T-helper 1 cell treated with Interleukin-12 subunit alpha and Interleukin-12 subunit beta and Interleukin-4 antibody, amounts not matched to agents 30 μg/mL and 1 μg/mL, for 36 hours (primary cell): ENCODE results near the gene MAFG.

Source experiments
- H3K27ac Mint-ChIP-seq: one replicate; pipeline ENCODE4 v1.8.0; 2021; ENCODE audit warnings: mild to moderate bottlenecking, mixed read lengths
- H3K27me3 Mint-ChIP-seq: one replicate; pipeline ENCODE4 v1.8.0; 2021; ENCODE audit warnings: low read depth, mixed read lengths
- H3K36me3 Mint-ChIP-seq: one replicate; pipeline ENCODE4 v1.8.0; 2021; ENCODE audit warnings: low read depth, mixed read lengths
- H3K4me1 Mint-ChIP-seq: one replicate; pipeline ENCODE4 v1.8.0; 2021; ENCODE audit warnings: low read depth, mixed read lengths
- H3K4me3 Mint-ChIP-seq: one replicate; pipeline ENCODE4 v1.8.0; 2021; ENCODE audit warnings: mild to moderate bottlenecking, moderate library complexity, mixed read lengths
- H3K9me3 Mint-ChIP-seq: one replicate; pipeline ENCODE4 v1.8.0; 2021; ENCODE audit warnings: mixed read lengths

Gene MAFG

DNA sequence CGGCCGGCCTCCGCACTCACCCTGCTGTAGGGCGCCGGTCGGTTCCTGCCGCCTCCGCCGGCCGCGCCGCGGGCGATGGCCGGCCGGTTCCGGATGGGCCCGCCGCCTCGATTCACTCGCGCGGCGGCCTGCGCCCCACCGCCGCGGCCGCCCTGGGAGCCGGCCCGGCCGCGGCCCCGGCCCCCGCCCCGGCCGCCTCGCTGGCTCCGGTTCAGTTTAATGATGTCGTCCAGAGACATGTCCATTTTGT lies 36.3 kb downstream of the MAFG start:
- H3K9me3 Mint-ChIP-seq = no peaks in the 10 kb centered on the region
- no peaks in the 10 kb centered on the region for H3K27me3 Mint-ChIP-seq
- peaks cover 20% of the 10 kb centered on the region for H3K4me1 Mint-ChIP-seq
- H3K27ac Mint-ChIP-seq = peak overlapping the region; percentile 99
- H3K4me3 Mint-ChIP-seq = peak overlapping the region; percentile 97
- peaks cover 28% of the 10 kb centered on the region for H3K36me3 Mint-ChIP-seq

DNA sequence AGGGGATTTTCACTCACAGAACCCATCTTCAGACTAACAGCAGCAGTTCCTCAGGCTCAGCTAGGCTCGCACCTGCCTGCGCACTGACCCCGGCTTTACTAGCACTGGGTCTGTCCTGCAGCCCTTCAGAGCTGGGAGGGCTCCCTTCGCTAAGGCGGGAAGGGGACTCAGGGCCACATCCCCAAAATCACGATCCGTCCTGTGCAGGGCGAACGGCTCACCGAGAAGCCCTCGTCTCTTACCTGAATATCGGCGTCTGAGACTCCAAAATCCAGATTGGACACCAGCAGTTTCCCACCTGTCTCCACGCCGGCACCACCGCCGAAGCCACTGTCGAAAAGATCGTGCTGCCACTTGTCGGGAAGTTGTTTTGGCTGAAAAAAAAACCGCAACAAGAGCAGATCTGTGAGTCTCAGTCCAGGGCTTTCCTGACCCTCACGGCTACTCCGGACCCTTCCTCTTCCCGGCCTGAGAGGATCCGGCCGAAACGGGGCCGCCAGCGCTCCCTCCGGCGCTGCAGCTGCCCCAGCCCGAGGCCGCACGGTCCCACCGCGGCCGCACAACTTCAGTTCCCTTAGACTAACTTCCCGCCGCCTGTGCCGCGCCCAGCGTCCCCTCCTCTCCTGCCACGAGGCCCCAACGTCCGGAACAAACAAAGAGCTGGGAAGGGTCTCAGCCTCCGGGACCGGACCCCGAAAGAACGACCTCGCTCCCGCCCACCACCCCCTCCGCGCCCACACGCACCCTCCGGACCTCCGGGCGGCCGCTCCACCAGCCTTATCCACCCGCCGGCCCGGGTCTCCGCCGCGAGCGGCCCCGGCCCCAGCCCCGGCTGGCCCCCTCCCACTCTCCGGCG lies 36.9 kb downstream of the MAFG start:
- Mint-ChIP-seq H3K4me3 (peak overlapping the region; percentile 86), H3K4me1 (peaks cover 20% of the 10 kb centered on the region), H3K36me3 (peaks cover 33% of the 10 kb centered on the region), H3K9me3 (no peaks in the 10 kb centered on the region), H3K27ac (peak overlapping the region; percentile 90), H3K27me3 (no peaks in the 10 kb centered on the region)

DNA sequence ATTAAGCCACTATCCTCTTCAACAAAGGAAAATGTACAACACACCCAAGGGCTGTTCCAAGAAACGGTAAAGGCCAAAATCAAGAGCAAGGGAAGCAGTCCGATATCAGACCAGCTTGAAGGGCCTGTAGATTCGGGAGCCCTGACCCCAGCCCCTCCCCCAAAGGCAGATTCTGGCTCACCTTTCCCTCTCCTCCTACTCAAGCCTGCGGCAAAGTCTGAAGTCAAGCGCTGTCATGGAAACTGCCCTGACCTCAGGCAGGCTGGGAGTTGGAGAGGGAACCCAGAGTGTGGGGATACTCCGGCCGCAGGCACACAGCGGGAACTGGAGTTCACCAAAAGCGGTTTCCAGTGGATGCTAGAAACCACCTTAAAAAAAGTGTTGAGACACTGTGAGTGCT lies 37.9 kb downstream of the MAFG start:
- H3K9me3 Mint-ChIP-seq = no peaks in the 10 kb centered on the region
- peaks cover 38% of the 10 kb centered on the region for H3K36me3 Mint-ChIP-seq
- H3K4me3 Mint-ChIP-seq = peak overlapping the region; percentile 86
- peak overlapping the region; percentile 90 for H3K27ac Mint-ChIP-seq
- H3K27me3 Mint-ChIP-seq = no peaks in the 10 kb centered on the region
- H3K4me1 Mint-ChIP-seq = peaks cover 20% of the 10 kb centered on the region

DNA sequence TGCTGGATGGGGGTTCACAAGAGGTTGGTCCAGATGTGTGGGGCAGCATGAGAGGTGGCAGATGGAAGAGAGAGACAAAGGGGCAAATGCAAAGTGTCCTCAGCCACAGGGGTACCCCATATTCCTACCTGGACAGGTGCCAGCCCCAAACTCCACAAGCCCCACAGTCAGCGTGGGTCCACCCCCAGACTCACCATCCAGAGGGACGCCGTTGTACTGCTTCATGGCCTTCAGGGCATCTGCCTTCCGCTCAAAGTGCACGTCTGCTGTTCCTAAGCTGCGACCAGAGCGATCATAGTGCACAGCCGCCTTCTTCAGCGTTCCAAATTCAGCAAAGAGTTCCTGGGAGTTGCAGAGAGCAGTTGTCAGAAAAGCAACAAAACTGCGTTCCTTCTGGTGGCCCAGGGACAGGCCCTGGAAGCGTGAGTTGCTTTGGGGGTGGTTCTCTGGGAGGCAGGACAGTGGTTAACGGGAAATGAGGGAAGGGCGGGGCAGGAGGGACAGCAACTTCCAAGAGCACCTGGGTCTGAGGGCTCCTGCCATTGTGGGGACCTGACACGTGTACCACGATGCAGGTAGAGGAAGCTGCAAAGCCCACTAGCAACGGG lies 38.4 kb downstream of the MAFG start:
- peak overlapping the region; percentile 74 for H3K4me3 Mint-ChIP-seq
- peaks cover 41% of the 10 kb centered on the region for H3K36me3 Mint-ChIP-seq
- H3K27me3 Mint-ChIP-seq = no peaks in the 10 kb centered on the region
- H3K9me3 Mint-ChIP-seq = no peaks in the 10 kb centered on the region
- H3K27ac Mint-ChIP-seq = peak overlapping the region; percentile 59
- peaks cover 20% of the 10 kb centered on the region for H3K4me1 Mint-ChIP-seq

DNA sequence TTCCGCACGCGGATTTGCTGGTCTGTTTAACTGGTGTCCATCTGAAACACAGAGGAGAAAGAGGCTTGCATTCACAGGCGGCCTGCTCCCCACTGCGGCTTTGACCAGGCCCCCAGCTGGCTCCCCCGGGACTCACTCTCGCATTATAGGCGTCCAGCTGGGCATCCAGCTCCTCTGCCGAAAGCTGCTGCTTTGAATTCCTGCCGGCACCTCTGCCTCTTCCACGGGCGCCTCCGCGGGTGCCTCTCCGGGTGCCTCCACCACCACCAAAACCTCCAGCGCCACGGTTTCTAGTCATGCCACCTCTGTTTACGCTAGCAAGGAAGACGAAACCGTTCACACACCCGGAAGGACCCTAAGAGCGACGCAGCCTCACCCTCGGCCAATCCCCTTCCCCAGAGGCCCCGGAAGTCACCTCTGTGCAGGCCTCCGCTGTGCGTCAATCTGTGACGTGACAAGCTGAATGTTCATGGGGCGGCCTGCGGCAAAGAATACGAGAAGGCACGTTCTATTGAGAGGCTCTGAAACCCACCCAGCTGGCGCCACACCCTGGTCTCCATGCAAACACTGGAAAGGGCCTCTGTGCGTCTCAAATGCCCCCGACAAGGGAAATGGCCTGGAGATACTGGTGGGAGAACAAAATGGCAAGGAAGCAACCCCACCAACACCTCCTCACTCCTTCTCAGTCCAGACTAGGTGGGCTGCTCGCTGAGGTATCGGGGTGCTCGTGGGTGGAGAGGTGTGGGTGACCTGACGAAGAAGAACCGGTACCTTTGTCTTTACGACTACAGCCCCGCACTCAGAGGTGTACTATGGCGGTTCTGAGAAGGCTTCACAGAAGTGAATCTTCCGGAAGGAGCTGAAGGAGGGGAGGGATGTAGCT lies 39.2 kb downstream of the MAFG start:
- Mint-ChIP-seq H3K4me1 (peaks cover 20% of the 10 kb centered on the region), H3K4me3 (peak overlapping the region; percentile 74), H3K36me3 (peaks cover 41% of the 10 kb centered on the region), H3K9me3 (no peaks in the 10 kb centered on the region), H3K27ac (peak overlapping the region; percentile 59), H3K27me3 (no peaks in the 10 kb centered on the region)

DNA sequence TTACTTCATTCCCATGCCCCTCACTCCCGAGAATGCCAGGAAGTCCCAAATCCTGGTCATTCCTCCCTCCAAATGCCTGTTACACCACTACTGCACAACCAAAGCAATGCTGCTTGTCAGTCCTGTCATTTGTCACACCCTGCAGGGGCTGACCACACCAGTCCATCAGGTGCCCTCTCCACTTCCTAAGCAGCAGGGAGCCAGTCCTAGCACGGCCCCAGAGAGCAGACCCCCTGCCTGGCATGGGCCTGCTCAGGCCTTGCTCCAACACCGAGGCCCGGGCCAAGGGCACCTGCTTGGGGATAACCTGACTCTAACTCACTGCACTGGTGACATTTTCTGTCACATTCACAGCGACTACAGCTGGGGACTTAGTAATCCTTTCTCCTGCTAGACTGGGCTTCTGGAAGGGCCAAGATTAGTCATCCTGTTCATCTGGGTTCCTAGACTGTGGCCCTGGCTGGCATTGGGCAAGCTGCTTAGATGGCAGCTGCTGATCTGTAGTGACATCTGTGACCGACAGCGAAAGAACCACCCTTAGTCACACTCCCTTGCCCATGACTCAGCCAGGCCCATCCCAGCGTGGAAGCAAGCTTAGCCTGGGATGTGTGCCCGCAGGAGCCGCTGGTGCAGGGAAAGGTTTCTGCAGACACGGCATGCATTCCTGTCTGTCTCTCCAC lies 41.5 kb downstream of the MAFG start:
- Mint-ChIP-seq H3K36me3 (peaks cover 43% of the 10 kb centered on the region), H3K4me1 (peaks cover 18% of the 10 kb centered on the region), H3K27me3 (no peaks in the 10 kb centered on the region), H3K27ac (no peak overlapping the region), H3K9me3 (no peaks in the 10 kb centered on the region), H3K4me3 (no peak overlapping the region)

DNA sequence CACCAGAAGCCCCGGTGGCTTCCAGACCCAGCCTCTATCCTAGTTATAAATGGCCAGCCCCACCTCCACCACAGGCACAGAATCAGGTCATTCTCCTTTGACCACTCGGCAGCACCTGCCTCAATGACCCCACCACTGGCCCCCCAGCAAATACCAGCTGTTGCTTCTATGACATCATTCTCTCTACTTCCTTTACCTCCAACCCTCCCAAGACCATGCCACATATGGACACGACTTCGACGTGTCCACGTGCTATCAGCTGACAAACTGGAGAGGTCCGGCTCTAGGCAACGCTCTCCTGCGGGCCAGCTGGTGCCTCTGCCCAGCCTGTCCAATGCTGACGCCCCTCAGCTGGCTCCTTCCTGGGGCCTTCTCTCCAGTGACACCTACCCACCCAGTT lies 42.1 kb downstream of the MAFG start:
- H3K4me3 Mint-ChIP-seq = no peak overlapping the region
- H3K4me1 Mint-ChIP-seq = peaks cover 16% of the 10 kb centered on the region

DNA sequence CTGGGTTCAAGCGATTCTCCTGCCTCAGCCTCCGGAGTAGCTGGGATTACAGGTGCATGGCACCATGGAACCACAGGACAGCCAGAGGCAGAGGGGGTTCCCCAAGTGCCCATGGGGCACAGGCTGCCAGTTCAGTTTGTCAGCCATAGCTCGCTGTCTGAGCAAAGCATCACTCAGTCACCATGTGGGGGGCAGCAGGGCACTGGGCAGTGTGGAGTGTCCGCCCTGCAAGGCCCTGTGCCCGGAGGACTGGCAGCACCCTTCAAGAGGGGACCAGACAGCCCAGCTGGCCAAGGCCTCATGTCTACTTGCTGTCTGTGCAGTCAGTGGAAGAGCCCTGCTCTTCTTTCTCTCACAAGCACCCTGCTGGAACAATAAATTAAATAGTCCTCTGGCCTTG lies 42.6 kb downstream of the MAFG start:
- Mint-ChIP-seq H3K4me3 (no peak overlapping the region), H3K9me3 (no peaks in the 10 kb centered on the region), H3K27me3 (no peaks in the 10 kb centered on the region), H3K4me1 (peaks cover 14% of the 10 kb centered on the region), H3K27ac (no peak overlapping the region), H3K36me3 (peaks cover 40% of the 10 kb centered on the region)

More for the DNA sequence above, 42.1 kb downstream of the MAFG start:
- H3K9me3 Mint-ChIP-seq = no peaks in the 10 kb centered on the region
- no peaks in the 10 kb centered on the region for H3K27me3 Mint-ChIP-seq
- no peak overlapping the region for H3K27ac Mint-ChIP-seq
- peaks cover 43% of the 10 kb centered on the region for H3K36me3 Mint-ChIP-seq

DNA sequence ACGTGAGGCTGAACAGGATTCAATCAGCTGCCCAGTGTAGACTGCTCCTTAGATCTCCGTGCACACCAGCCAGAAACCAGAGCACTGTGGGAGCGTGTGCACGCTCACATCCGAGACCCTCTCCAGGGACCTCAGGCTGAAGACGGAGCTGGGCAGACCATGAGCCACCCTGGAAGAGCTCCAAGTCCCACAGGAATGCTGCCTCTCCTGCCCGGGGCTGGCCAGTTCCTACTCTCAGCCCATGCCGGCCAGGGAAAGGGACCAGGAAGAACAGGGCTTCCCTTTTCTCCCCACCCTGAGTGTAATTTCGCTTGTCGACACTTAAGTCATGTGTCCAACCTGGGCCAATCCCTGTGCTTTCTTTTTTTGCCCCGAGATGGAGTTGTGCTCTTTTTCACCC lies 43.0 kb downstream of the MAFG start:
- H3K36me3 Mint-ChIP-seq = peaks cover 40% of the 10 kb centered on the region
- H3K4me1 Mint-ChIP-seq = peaks cover 14% of the 10 kb centered on the region
- H3K4me3 Mint-ChIP-seq = no peak overlapping the region
- no peak overlapping the region for H3K27ac Mint-ChIP-seq
- H3K27me3 Mint-ChIP-seq = no peaks in the 10 kb centered on the region
- no peaks in the 10 kb centered on the region for H3K9me3 Mint-ChIP-seq

DNA sequence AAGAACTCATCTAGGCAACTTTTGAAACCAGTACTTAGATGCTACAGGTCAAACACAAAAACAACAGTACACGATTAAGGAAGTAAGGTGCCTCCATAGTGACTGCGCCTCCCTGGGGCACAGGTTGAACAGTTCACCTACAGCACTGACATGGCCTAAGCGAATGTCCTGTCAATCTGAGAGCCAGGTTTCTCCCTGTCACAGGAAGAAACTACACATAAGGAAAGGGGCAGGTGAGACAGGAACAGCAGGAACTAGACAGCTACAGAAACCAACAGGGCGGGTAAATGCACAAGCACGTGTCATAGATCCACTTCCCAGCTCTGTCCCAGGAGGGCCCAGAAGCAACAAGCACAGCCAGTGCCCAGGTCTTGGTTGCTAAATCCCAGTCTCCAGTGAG lies 48.4 kb downstream of the MAFG start:
- Mint-ChIP-seq H3K27ac (peak overlapping the region; percentile 18), H3K9me3 (no peaks in the 10 kb centered on the region), H3K4me1 (peaks cover 2% of the 10 kb centered on the region), H3K4me3 (no peak overlapping the region), H3K27me3 (no peaks in the 10 kb centered on the region), H3K36me3 (peaks cover 21% of the 10 kb centered on the region)

DNA sequence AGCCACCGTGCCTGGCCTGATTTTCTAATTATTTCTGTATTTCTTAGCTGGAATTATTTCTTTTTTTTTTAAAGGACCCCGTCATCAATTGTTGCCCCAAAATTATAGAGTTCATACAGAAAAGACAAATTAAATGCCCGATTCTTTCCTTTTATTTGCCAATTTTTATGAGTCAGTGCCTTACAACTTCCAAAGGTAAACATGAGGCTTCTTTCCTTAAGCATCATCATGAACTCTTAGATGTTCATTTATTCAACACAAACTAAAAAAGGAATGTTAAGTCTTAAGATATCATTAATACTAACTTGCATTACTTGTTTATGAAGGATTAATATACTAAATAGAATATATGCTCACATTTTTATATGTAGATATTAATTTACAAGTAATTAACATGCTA lies 49.2 kb downstream of the MAFG start:
- H3K27ac Mint-ChIP-seq = no peak overlapping the region
- H3K36me3 Mint-ChIP-seq = peaks cover 21% of the 10 kb centered on the region
- H3K9me3 Mint-ChIP-seq = no peaks in the 10 kb centered on the region
- H3K27me3 Mint-ChIP-seq = no peaks in the 10 kb centered on the region
- H3K4me1 Mint-ChIP-seq = peaks cover 2% of the 10 kb centered on the region
- no peak overlapping the region for H3K4me3 Mint-ChIP-seq

DNA sequence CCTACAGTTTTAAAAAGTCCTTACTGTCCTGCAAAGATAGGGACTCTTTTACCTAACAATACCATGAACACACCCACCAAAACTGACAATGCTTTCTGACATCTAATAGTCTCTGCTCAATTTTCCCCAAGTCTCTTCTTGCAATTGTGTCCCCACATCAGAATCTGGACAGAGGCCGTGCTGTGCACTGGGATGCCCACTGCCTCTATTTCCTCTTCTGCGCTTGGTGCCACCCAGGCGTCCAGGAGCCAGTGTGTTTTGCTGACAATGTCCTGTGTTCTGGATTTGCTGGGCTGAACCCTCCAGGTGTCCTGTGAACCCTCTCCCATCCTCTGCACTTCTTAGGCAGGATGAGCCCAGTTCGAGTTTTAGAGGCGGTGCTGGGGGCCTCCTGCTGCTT lies 50.0 kb downstream of the MAFG start:
- H3K27ac Mint-ChIP-seq = peak overlapping the region; percentile 59
- H3K4me3 Mint-ChIP-seq = no peak overlapping the region
- H3K9me3 Mint-ChIP-seq = no peaks in the 10 kb centered on the region
- no peaks in the 10 kb centered on the region for H3K27me3 Mint-ChIP-seq
- H3K4me1 Mint-ChIP-seq = peaks cover 6% of the 10 kb centered on the region
- H3K36me3 Mint-ChIP-seq = peaks cover 25% of the 10 kb centered on the region

DNA sequence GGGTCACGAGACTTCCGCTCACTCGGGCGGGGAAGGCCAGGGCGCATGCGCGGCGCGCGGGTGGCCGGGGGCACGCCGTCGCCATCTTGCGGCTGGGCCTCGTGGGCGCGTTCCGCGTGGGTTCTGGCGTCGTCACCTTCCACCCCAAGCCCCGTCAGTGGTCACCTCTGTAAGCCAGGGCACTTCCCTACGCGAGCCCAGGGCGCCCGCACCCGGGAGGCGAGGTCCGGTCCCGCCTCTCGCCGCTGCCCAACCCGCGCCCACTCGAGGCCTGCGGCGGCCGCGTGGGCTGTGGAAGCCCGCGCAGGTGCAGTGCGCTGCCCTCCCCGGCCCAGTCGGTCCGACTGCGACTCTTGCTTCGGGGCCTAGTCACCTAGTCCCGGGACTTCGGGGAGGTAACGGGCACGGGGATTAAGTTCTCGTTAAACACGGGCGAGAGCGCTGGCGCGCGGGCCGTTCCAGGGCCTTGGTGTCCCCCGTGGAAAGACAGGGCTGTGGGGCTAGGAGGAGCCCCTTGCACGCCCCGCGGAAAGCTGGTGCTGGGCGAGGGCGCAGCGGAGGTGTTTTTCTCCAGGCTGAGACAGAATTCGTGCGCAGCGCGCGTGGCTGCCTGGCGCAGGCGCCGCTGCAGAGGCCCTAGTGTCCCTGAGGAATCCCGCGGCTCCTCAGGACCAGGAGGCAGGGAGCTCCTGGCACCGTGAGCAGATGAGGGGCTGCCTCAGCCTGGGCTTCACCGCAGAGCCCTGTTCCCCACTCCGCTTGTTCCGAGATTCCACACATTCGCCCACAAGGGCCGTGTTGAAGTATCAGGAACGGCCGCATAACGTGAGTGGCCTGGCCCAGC lies 55.9 kb downstream of the MAFG start:
- peak overlapping the region; percentile 91 for H3K27ac Mint-ChIP-seq
- peaks cover 13% of the 10 kb centered on the region for H3K36me3 Mint-ChIP-seq
- H3K4me1 Mint-ChIP-seq = peaks cover 18% of the 10 kb centered on the region
- no peaks in the 10 kb centered on the region for H3K9me3 Mint-ChIP-seq
- peak overlapping the region; percentile 83 for H3K4me3 Mint-ChIP-seq
- no peaks in the 10 kb centered on the region for H3K27me3 Mint-ChIP-seq

DNA sequence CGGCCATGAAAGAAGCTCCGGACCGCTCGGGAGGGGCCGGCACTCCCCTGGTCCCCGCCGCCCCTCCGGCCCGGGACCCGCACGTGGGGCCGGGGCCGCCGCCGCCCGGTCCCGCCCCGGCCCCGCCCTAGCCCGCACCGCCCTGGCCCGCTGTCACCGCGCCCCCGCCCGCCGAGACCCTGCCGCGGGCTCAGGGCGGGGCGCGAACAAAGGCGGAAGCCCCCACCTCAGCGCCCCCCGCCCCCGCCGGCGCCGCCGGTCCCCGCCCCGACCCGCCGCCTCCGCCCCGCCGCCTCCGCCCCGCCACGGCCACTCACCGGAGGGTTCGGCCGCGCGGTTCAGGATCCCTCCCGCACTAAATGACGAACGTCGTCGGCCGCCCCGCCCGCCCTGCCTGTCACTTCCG lies 56.6 kb downstream of the MAFG start, which contains the start of gene ARHGDIA:
Gene ARHGDIA, minus strand, starts transcription at position 357 of the 406 bp plus-strand sequence. CDS start 1,407 bp downstream, outside the sequence.
- Mint-ChIP-seq H3K36me3 (peaks cover 13% of the 10 kb centered on the region), H3K27me3 (no peaks in the 10 kb centered on the region), H3K4me3 (peak within 1 kb of the TSS; percentile 89), H3K4me1 (peaks cover 18% of the 10 kb centered on the region), H3K9me3 (no peaks in the 10 kb centered on the region), H3K27ac (peak within 1 kb of the TSS; percentile 91)
